Natural killer cell (primary cell): Measurements from ENCODE around the gene GALK1. TPM values are rescaled to one million over a fixed set of nuclear protein-coding genes. Genes with fewer than 3 reads are reported as not detected.

Experiments used
- ATAC-seq, 3 donors: fragments of 150-1000 bp in 2 of 3; fragments of 200-7000 bp in 1 of 3; cut with Tn5 transposase; 1 replicate in 1 of 3; 2 replicates in 2 of 3; pipeline ENCODE4 v1.10.0; 2021; ENCODE audit warnings: mild to moderate bottlenecking in 2 of 3, moderate library complexity in 2 of 3
- DNase-seq, 2 donors: peaks; one replicate each; pipeline versions ENCODE4 v3.0.0 to v3.0.0-alpha.2; 2013 to 2021; ENCODE audit warnings: mixed read lengths in 1 of 2
- H3K27ac ChIP-seq: one replicate; pipeline ENCODE4 v1.5.1; 2013; ENCODE audit warnings: mild to moderate bottlenecking, low read length
- H3K27me3 ChIP-seq: one replicate; pipeline ENCODE4 v1.6.1; 2013; ENCODE audit warnings: low read length; ENCODE audit not compliant: control insufficient read depth, insufficient read depth
- H3K36me3 ChIP-seq: one replicate; pipeline ENCODE4 v1.6.1; 2013; ENCODE audit warnings: low read length; ENCODE audit not compliant: control insufficient read depth, insufficient read depth
- H3K4me1 ChIP-seq: one replicate; pipeline ENCODE4 v1.6.1; 2013; ENCODE audit warnings: low read length; ENCODE audit not compliant: control insufficient read depth, insufficient read depth
- H3K4me3 ChIP-seq: one replicate; pipeline ENCODE4 v1.5.1; 2013; ENCODE audit warnings: low read length
- H3K9me3 ChIP-seq: one replicate; pipeline ENCODE4 v1.6.1; 2013; ENCODE audit warnings: low read length; ENCODE audit not compliant: control insufficient read depth, insufficient read depth
- H3K27ac Mint-ChIP-seq, 2 donors: one replicate each; pipeline ENCODE4 v1.8.0; 2022; ENCODE audit warnings: mild to moderate bottlenecking in 2 of 2, mixed read lengths in 2 of 2, moderate library complexity in 1 of 2
- H3K27me3 Mint-ChIP-seq, 2 donors: one replicate each; pipeline ENCODE4 v1.8.0; 2022; ENCODE audit warnings: low read depth in 2 of 2, mixed read lengths in 2 of 2
- H3K36me3 Mint-ChIP-seq: one replicate; pipeline ENCODE4 v1.8.0; 2022; ENCODE audit warnings: mixed read lengths
- H3K4me1 Mint-ChIP-seq, 2 donors: one replicate each; pipeline ENCODE4 v1.8.0; 2022; ENCODE audit warnings: mixed read lengths in 2 of 2
- H3K4me3 Mint-ChIP-seq: one replicate; pipeline ENCODE4 v1.8.0; 2022; ENCODE audit warnings: mild to moderate bottlenecking, moderate library complexity, mixed read lengths
- H3K9me3 Mint-ChIP-seq, 2 donors: one replicate each; pipeline ENCODE4 v1.8.0; 2022; ENCODE audit warnings: mixed read lengths in 2 of 2
- WGBS: methylation state at CpG from one replicate; pipeline ENCODE4 v1.1.7; 2013; ENCODE audit warnings: missing lambda C conversion rate; ENCODE audit not compliant: insufficient coverage; 5-methylcytosine and 5-hydroxymethylcytosine counted together
- intact Hi-C: fragments of 100-400 bp; cut with micrococcal nuclease; formaldehyde crosslinking; loops from one replicate; pipeline ENCODE4 v1.14.2; 2022
- total RNA-seq, 4 donors: library from RNA; stranded (reverse); fragments of 120-200 nt in 1 of 4; gene quantifications; one replicate each; pipeline versions ENCODE4 v1.2.3 to v1.2.4, GENCODE V29; 2013 to 2022
- TF ChIP-seq, protein P1 (sequence below): fragments of 200-600 bp; IDR thresholded peaks from one replicate; pipeline ENCODE4 v1.8.0; 2022; ENCODE audit warnings: antibody characterized with exemption

GALK1 gene
- total RNA-seq, 3 donors from 2014 or later (not counting 1 experiment from before 2014, with no cell fraction given), result 11.9 to 15.9 (median 12.6) TPM

DNA sequence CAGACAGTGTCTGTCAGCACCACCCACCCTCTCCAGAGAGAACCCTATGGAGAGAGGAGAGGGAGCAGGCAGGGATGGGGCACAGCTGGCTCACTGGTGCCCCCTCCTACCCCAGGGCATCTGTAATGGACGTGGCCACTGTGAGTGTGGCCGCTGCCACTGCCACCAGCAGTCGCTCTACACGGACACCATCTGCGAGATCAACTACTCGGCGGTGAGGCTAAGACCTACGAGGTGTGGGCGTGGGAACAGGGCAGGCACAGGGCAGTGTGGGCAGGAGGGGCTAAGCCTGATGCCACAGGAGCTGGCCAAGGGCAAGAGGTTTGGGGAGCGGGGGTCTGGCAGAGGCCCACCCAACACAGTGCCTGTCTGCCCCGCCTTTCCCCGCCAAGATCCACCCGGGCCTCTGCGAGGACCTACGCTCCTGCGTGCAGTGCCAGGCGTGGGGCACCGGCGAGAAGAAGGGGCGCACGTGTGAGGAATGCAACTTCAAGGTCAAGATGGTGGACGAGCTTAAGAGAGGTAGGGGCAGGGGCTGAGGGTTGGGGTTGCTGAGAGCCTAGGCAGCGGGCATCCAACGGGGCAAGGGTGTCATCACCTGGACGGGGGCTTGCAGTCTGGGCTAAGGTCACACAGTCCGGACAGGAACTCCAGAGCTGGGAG, 28.7 kb downstream of the GALK1 start:
- no peak overlapping the region for H3K4me3 ChIP-seq
- DNase-seq (no peak), ATAC-seq (no peak)
- H3K9me3 Mint-ChIP-seq, result no peaks in the 10 kb centered on the region
- no peak overlapping the region for H3K4me3 Mint-ChIP-seq
- intact Hi-C loops, result no loop called here
- no peaks in the 10 kb centered on the region for H3K9me3 ChIP-seq
- H3K27ac Mint-ChIP-seq, result no peak overlapping the region
- no peak overlapping the region for H3K27ac ChIP-seq
- peaks cover 0 to 8% of the 10 kb centered on the region in 2 donors for H3K4me1 Mint-ChIP-seq
- no peaks in the 10 kb centered on the region for H3K27me3 ChIP-seq
- no peaks in the 10 kb centered on the region for H3K27me3 Mint-ChIP-seq
- no peaks in the 10 kb centered on the region for H3K36me3 ChIP-seq
- H3K36me3 Mint-ChIP-seq, result no peaks in the 10 kb centered on the region
- peaks cover 12% of the 10 kb centered on the region for H3K4me1 ChIP-seq
- TF ChIP-seq, protein P1, sequence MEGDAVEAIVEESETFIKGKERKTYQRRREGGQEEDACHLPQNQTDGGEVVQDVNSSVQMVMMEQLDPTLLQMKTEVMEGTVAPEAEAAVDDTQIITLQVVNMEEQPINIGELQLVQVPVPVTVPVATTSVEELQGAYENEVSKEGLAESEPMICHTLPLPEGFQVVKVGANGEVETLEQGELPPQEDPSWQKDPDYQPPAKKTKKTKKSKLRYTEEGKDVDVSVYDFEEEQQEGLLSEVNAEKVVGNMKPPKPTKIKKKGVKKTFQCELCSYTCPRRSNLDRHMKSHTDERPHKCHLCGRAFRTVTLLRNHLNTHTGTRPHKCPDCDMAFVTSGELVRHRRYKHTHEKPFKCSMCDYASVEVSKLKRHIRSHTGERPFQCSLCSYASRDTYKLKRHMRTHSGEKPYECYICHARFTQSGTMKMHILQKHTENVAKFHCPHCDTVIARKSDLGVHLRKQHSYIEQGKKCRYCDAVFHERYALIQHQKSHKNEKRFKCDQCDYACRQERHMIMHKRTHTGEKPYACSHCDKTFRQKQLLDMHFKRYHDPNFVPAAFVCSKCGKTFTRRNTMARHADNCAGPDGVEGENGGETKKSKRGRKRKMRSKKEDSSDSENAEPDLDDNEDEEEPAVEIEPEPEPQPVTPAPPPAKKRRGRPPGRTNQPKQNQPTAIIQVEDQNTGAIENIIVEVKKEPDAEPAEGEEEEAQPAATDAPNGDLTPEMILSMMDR, result no peak
- WGBS, result 94% methylated on average over 26 of the region's 26 CpGs

DNA sequence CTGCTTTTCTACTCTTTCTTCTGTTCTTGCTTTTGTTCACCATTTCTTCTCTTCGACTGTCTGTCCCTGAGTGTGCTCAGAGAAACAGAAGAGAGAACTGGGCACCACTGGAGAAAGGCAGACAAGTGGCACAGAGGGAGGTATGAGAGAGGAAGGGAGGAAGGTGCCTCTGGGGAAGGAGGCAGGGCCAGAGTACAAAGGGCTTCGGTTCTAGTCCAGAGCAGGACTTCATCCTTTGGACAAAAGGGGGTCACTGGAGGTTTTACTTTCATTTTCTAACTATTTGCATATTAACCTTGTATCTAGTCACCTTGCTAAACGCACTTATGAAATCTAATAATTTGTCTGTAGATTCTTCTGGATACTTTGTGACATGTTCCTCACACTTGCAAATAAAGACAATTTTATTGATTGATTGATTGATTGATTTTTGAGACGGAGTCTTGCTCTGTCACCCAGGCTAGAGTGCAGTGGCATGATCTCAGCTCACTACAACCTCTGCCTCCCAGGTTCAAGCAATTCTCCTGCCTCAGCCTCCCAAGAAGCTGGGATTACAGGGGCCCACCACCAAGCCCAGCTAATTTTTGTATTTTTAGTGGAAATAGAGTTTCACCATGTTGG, 30.2 kb downstream of the GALK1 start:
- Histone ChIP-seq H3K27ac (no peak overlapping the region), H3K4me3 (no peak overlapping the region), H3K9me3 (no peaks in the 10 kb centered on the region), H3K27me3 (no peaks in the 10 kb centered on the region), H3K36me3 (no peaks in the 10 kb centered on the region), H3K4me1 (peaks cover 12% of the 10 kb centered on the region)
- 75% methylated on average over 3 of the region's 4 CpGs for WGBS
- no peak overlapping the region for H3K27ac Mint-ChIP-seq
- intact Hi-C loops, result no loop called here
- peaks cover 0 to 8% of the 10 kb centered on the region in 2 donors for H3K4me1 Mint-ChIP-seq
- no peak overlapping the region for H3K4me3 Mint-ChIP-seq
- H3K27me3 Mint-ChIP-seq, result no peaks in the 10 kb centered on the region
- TF ChIP-seq, protein P1, result no peak
- H3K36me3 Mint-ChIP-seq, result no peaks in the 10 kb centered on the region
- H3K9me3 Mint-ChIP-seq, result no peaks in the 10 kb centered on the region
- no peak for DNase-seq
- ATAC-seq, result no peak

DNA sequence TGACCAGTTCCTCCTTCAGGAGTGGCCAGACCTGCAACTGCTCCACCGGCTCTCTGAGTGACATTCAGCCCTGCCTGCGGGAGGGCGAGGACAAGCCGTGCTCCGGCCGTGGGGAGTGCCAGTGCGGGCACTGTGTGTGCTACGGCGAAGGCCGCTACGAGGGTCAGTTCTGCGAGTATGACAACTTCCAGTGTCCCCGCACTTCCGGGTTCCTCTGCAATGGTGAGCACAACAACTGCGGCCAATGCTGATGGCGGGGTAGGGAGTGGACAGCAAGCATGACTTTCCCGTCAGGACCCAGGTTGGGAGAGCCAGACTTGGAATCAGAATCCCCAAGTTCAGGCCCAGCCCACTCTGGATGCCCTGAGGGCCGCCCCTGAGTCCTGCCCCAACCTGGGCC, 31.5 kb downstream of the GALK1 start:
- Mint-ChIP-seq H3K27ac (no peak overlapping the region), H3K9me3 (no peaks in the 10 kb centered on the region), H3K27me3 (no peaks in the 10 kb centered on the region), H3K4me3 (no peak overlapping the region), H3K4me1 (peaks cover 0 to 6% of the 10 kb centered on the region in 2 donors), H3K36me3 (no peaks in the 10 kb centered on the region)
- Histone ChIP-seq H3K27me3 (no peaks in the 10 kb centered on the region), H3K27ac (no peak overlapping the region), H3K4me3 (no peak overlapping the region), H3K36me3 (no peaks in the 10 kb centered on the region), H3K4me1 (peaks cover 10% of the 10 kb centered on the region), H3K9me3 (no peaks in the 10 kb centered on the region)
- ATAC-seq (no peak), DNase-seq (no peak)
- TF ChIP-seq, protein P1, result no peak
- 97% methylated on average over 18 of the region's 18 CpGs for WGBS
- intact Hi-C loops, result no loop called here
